ENCODE data around the gene FMN1.
"Not testable (repeated sequence)": the region's sequence is repeated elsewhere in the genome, so short reads cannot be mapped to it uniquely, and the experiment has no call there.

Gene FMN1

GRCh38 chr15:32956006-32956405 is 238.5 kb downstream of the FMN1 start:
- peaks cover 0 to 20% of the 10 kb centered on the region in 2 donors for H3K4me1 ChIP-seq (ENCODE audit: control insufficient read depth in 1 of 2, insufficient read depth in 2 of 2, low read length in 2 of 2)
- no peak overlapping the region for H3K27ac ChIP-seq (ENCODE audit: low read length)
- no peaks in the 10 kb centered on the region for H3K9me3 ChIP-seq (ENCODE audit: control insufficient read depth in 1 of 2, low read length in 2 of 2)
- no peaks in the 10 kb centered on the region for H3K36me3 ChIP-seq (ENCODE audit: control insufficient read depth in 1 of 2, insufficient read depth in 2 of 2, low read length in 2 of 2)
- no peak overlapping the region for H3K4me3 ChIP-seq (ENCODE audit: low read depth in 1 of 2, low read length in 2 of 2)
- no peaks in the 10 kb centered on the region for H3K27me3 ChIP-seq (ENCODE audit: low read depth, low read length)

GRCh38 chr15:32953533-32953910 is 241.0 kb downstream of the FMN1 start:
- Histone ChIP-seq H3K4me1 (ENCODE audit: control insufficient read depth in 1 of 2, insufficient read depth in 2 of 2, low read length in 2 of 2) (peaks cover 0 to 20% of the 10 kb centered on the region in 2 donors), H3K4me3 (ENCODE audit: low read depth in 1 of 2, low read length in 2 of 2) (no peak overlapping the region), H3K36me3 (ENCODE audit: control insufficient read depth in 1 of 2, insufficient read depth in 2 of 2, low read length in 2 of 2) (no peaks in the 10 kb centered on the region), H3K27me3 (ENCODE audit: low read depth, low read length) (no peaks in the 10 kb centered on the region), H3K9me3 (ENCODE audit: control insufficient read depth in 1 of 2, low read length in 2 of 2) (no peaks in the 10 kb centered on the region), H3K27ac (ENCODE audit: low read length) (no peak overlapping the region)

- peak overlapping the region; percentile 10 for H3K27ac ChIP-seq (ENCODE audit: low read length)
- no peaks in the 10 kb centered on the region for H3K27me3 ChIP-seq (ENCODE audit: low read depth, low read length)
- H3K4me3 ChIP-seq (ENCODE audit: low read depth in 1 of 2, low read length in 2 of 2): no peak overlapping the region
- no peaks in the 10 kb centered on the region for H3K36me3 ChIP-seq (ENCODE audit: control insufficient read depth in 1 of 2, insufficient read depth in 2 of 2, low read length in 2 of 2)
- no peaks in the 10 kb centered on the region for H3K9me3 ChIP-seq (ENCODE audit: control insufficient read depth in 1 of 2, low read length in 2 of 2)
- H3K4me1 ChIP-seq (ENCODE audit: control insufficient read depth in 1 of 2, insufficient read depth in 2 of 2, low read length in 2 of 2): peaks cover 0 to 20% of the 10 kb centered on the region in 2 donors
Measured at GRCh38 chr15:32952901-32953532, 241.5 kb downstream of the FMN1 start.

GRCh38 chr15:32951736-32952464 is 242.6 kb downstream of the FMN1 start:
- no peak overlapping the region for H3K4me3 ChIP-seq (ENCODE audit: low read depth in 1 of 2, low read length in 2 of 2)
- no peaks in the 10 kb centered on the region for H3K9me3 ChIP-seq (ENCODE audit: control insufficient read depth in 1 of 2, low read length in 2 of 2)
- no peaks in the 10 kb centered on the region for H3K27me3 ChIP-seq (ENCODE audit: low read depth, low read length)
- no peaks in the 10 kb centered on the region for H3K36me3 ChIP-seq (ENCODE audit: control insufficient read depth in 1 of 2, insufficient read depth in 2 of 2, low read length in 2 of 2)
- H3K27ac ChIP-seq (ENCODE audit: low read length): no peak overlapping the region
- peaks cover 0 to 20% of the 10 kb centered on the region in 2 donors for H3K4me1 ChIP-seq (ENCODE audit: control insufficient read depth in 1 of 2, insufficient read depth in 2 of 2, low read length in 2 of 2)

GRCh38 chr15:32950051-32950450 is 244.5 kb downstream of the FMN1 start:
- H3K36me3 ChIP-seq (ENCODE audit: control insufficient read depth in 1 of 2, insufficient read depth in 2 of 2, low read length in 2 of 2); H3K27me3 ChIP-seq (ENCODE audit: low read depth, low read length); H3K27ac ChIP-seq (ENCODE audit: low read length); H3K4me3 ChIP-seq (ENCODE audit: low read depth in 1 of 2, low read length in 2 of 2); H3K9me3 ChIP-seq (ENCODE audit: control insufficient read depth in 1 of 2, low read length in 2 of 2): not testable (repeated sequence)
- peaks cover 0 to 16% of the 10 kb centered on the region in 2 donors for H3K4me1 ChIP-seq (ENCODE audit: control insufficient read depth in 1 of 2, insufficient read depth in 2 of 2, low read length in 2 of 2)

- Histone ChIP-seq H3K36me3 (ENCODE audit: control insufficient read depth in 1 of 2, insufficient read depth in 2 of 2, low read length in 2 of 2) (no peaks in the 10 kb centered on the region), H3K27ac (ENCODE audit: low read length) (no peak overlapping the region), H3K4me1 (ENCODE audit: control insufficient read depth in 1 of 2, insufficient read depth in 2 of 2, low read length in 2 of 2) (peaks cover 0 to 13% of the 10 kb centered on the region in 2 donors), H3K4me3 (ENCODE audit: low read depth in 1 of 2, low read length in 2 of 2) (no peak overlapping the region), H3K9me3 (ENCODE audit: control insufficient read depth in 1 of 2, low read length in 2 of 2) (no peaks in the 10 kb centered on the region), H3K27me3 (ENCODE audit: low read depth, low read length) (no peaks in the 10 kb centered on the region)
Measured at GRCh38 chr15:32946210-32946609, 248.3 kb downstream of the FMN1 start.

- Histone ChIP-seq H3K4me1 (ENCODE audit: control insufficient read depth in 1 of 2, insufficient read depth in 2 of 2, low read length in 2 of 2) (peaks cover 0 to 14% of the 10 kb centered on the region in 2 donors), H3K9me3 (ENCODE audit: control insufficient read depth in 1 of 2, low read length in 2 of 2) (no peaks in the 10 kb centered on the region), H3K27ac (ENCODE audit: low read length) (no peak overlapping the region), H3K27me3 (ENCODE audit: low read depth, low read length) (no peaks in the 10 kb centered on the region), H3K36me3 (ENCODE audit: control insufficient read depth in 1 of 2, insufficient read depth in 2 of 2, low read length in 2 of 2) (no peaks in the 10 kb centered on the region), H3K4me3 (ENCODE audit: low read depth in 1 of 2, low read length in 2 of 2) (no peak overlapping the region)
Measured at GRCh38 chr15:32944431-32944830, 250.1 kb downstream of the FMN1 start.

- no peaks in the 10 kb centered on the region for H3K36me3 ChIP-seq (ENCODE audit: control insufficient read depth in 1 of 2, insufficient read depth in 2 of 2, low read length in 2 of 2)
- H3K9me3 ChIP-seq (ENCODE audit: control insufficient read depth in 1 of 2, low read length in 2 of 2): no peaks in the 10 kb centered on the region
- no peaks in the 10 kb centered on the region for H3K27me3 ChIP-seq (ENCODE audit: low read depth, low read length)
- no peak overlapping the region for H3K27ac ChIP-seq (ENCODE audit: low read length)
- no peak overlapping the region for H3K4me3 ChIP-seq (ENCODE audit: low read depth in 1 of 2, low read length in 2 of 2)
- H3K4me1 ChIP-seq (ENCODE audit: control insufficient read depth in 1 of 2, insufficient read depth in 2 of 2, low read length in 2 of 2): peaks cover 0 to 14% of the 10 kb centered on the region in 2 donors
Measured at GRCh38 chr15:32943711-32944110, 250.8 kb downstream of the FMN1 start.

GRCh38 chr15:32942401-32942841 is 252.1 kb downstream of the FMN1 start:
- Histone ChIP-seq H3K27me3 (ENCODE audit: low read depth, low read length) (no peaks in the 10 kb centered on the region), H3K9me3 (ENCODE audit: control insufficient read depth in 1 of 2, low read length in 2 of 2) (no peaks in the 10 kb centered on the region), H3K27ac (ENCODE audit: low read length) (no peak overlapping the region), H3K4me3 (ENCODE audit: low read depth in 1 of 2, low read length in 2 of 2) (no peak overlapping the region), H3K36me3 (ENCODE audit: control insufficient read depth in 1 of 2, insufficient read depth in 2 of 2, low read length in 2 of 2) (no peaks in the 10 kb centered on the region), H3K4me1 (ENCODE audit: control insufficient read depth in 1 of 2, insufficient read depth in 2 of 2, low read length in 2 of 2) (peaks cover 0 to 14% of the 10 kb centered on the region in 2 donors)

- no peaks in the 10 kb centered on the region for H3K9me3 ChIP-seq (ENCODE audit: control insufficient read depth in 1 of 2, low read length in 2 of 2)
- H3K27ac ChIP-seq (ENCODE audit: low read length): no peak overlapping the region
- no peak overlapping the region for H3K4me3 ChIP-seq (ENCODE audit: low read depth in 1 of 2, low read length in 2 of 2)
- H3K36me3 ChIP-seq (ENCODE audit: control insufficient read depth in 1 of 2, insufficient read depth in 2 of 2, low read length in 2 of 2): no peaks in the 10 kb centered on the region
- H3K27me3 ChIP-seq (ENCODE audit: low read depth, low read length): no peaks in the 10 kb centered on the region
- H3K4me1 ChIP-seq (ENCODE audit: control insufficient read depth in 1 of 2, insufficient read depth in 2 of 2, low read length in 2 of 2): peaks cover 0 to 14% of the 10 kb centered on the region in 2 donors
Measured at GRCh38 chr15:32941823-32942222, 252.7 kb downstream of the FMN1 start.

- no peak overlapping the region for H3K4me3 ChIP-seq (ENCODE audit: low read depth in 1 of 2, low read length in 2 of 2)
- no peaks in the 10 kb centered on the region for H3K27me3 ChIP-seq (ENCODE audit: low read depth, low read length)
- peaks cover 0 to 9% of the 10 kb centered on the region in 2 donors for H3K4me1 ChIP-seq (ENCODE audit: control insufficient read depth in 1 of 2, insufficient read depth in 2 of 2, low read length in 2 of 2)
- H3K36me3 ChIP-seq (ENCODE audit: control insufficient read depth in 1 of 2, insufficient read depth in 2 of 2, low read length in 2 of 2): no peaks in the 10 kb centered on the region
- H3K9me3 ChIP-seq (ENCODE audit: control insufficient read depth in 1 of 2, low read length in 2 of 2): no peaks in the 10 kb centered on the region
- H3K27ac ChIP-seq (ENCODE audit: low read length): no peak overlapping the region
Measured at GRCh38 chr15:32936976-32937375, 257.5 kb downstream of the FMN1 start.

All from muscle layer of duodenum (tissue), 2 donors.